NCI-H2227 treated with DMSO at 0.1 percent for 48 hours (cell line): ENCODE measurements around the gene GRXCR2.
A peak's percentile ranks its signal among the peaks of the same experiment; 100 is the strongest.

Source experiments
- DNase-seq: peaks from one replicate; lab custom pipeline; 2025; lab: John Stamatoyannopoulos, UW

The GRXCR2 gene

GRCh38 chr5:145835848-145836239 lies 37.0 kb downstream of the GRXCR2 start:
- DNase-seq: no peak

GRCh38 chr5:145834917-145835847 lies 37.6 kb downstream of the GRXCR2 start, which contains the start of gene PRELID2:
Gene PRELID2, minus strand, starts transcription at chr5:145835342. Its CDS starts 91 bp downstream, at chr5:145835251.
- DNase-seq: peak; percentile 71

GRCh38 chr5:145834554-145834916 lies 38.3 kb downstream of the GRXCR2 start:
- DNase-seq: no peak

GRCh38 chr5:145833631-145834200 lies 39.1 kb downstream of the GRXCR2 start:
- DNase-seq: no peak

- DNase-seq: no peak
Observed at GRCh38 chr5:145830594-145830993, 42.2 kb downstream of the GRXCR2 start.

GRCh38 chr5:145829708-145830361 lies 43.0 kb downstream of the GRXCR2 start:
- no peak for DNase-seq

GRCh38 chr5:145826895-145827674 lies 45.7 kb downstream of the GRXCR2 start:
- no peak for DNase-seq

GRCh38 chr5:145825751-145826180 lies 47.0 kb downstream of the GRXCR2 start:
- peak; percentile 42 for DNase-seq

- no peak for DNase-seq
Observed at GRCh38 chr5:145824040-145824439, 48.8 kb downstream of the GRXCR2 start.

GRCh38 chr5:145818604-145819003 lies 54.2 kb downstream of the GRXCR2 start:
- DNase-seq: no peak

GRCh38 chr5:145812877-145813276 lies 59.9 kb downstream of the GRXCR2 start:
- no peak for DNase-seq

- peak; percentile 32 for DNase-seq
Observed at GRCh38 chr5:145811834-145812625, 60.8 kb downstream of the GRXCR2 start.
